Epithelial cell of proximal tubule (primary cell): ENCODE measurements around the gene CALHM4. TPM values are rescaled to one million over a fixed set of nuclear protein-coding genes. Genes with fewer than 3 reads are reported as not detected.

ENCODE experiments used
- DNase-seq: peaks from one replicate; pipeline ENCODE4 v3.0.0-alpha.2; 2011; ENCODE audit warnings: low read depth
- H3K4me3 ChIP-seq: 2 replicates; pipeline ENCODE4 v1.5.1; 2011; ENCODE audit warnings: low read depth, mild to moderate bottlenecking, low read length
- CTCF ChIP-seq: conservative IDR thresholded peaks from 2 replicates; pipeline ENCODE4 v1.5.1; 2012; ENCODE audit warnings: low read depth, mild to moderate bottlenecking, low read length
- total RNA-seq: library from RNA; depleted of rRNA; stranded (reverse); fragments of >200 nt; gene quantifications from 2 replicates; pipeline ENCODE4 v1.2.3, GENCODE V29; 2015

Gene CALHM4
- total RNA-seq = not detected in 2 replicates

- no peak within 1 kb of the TSS for H3K4me3 ChIP-seq
- TF ChIP-seq CTCF = no peak
- no peak for DNase-seq
These were observed at the start of gene CALHM4 for GRCh38 chr6:116553451-116553850. Gene CALHM4, plus strand, starts transcription at chr6:116553751. Its CDS starts 43 bp downstream, at chr6:116553794.

- no peak for TF ChIP-seq CTCF
- DNase-seq = no peak
- H3K4me3 ChIP-seq = no peak overlapping the region
These were observed 46.2 kb upstream of the CALHM4 start for GRCh38 chr6:116507324-116507723.

GRCh38 chr6:116508527-116508926 lies 45.0 kb upstream of the CALHM4 start:
- no peak for DNase-seq
- no peak for TF ChIP-seq CTCF
- H3K4me3 ChIP-seq = no peak overlapping the region

- peak; percentile 48 for DNase-seq
- no peak within 1 kb of the TSS for H3K4me3 ChIP-seq
- TF ChIP-seq CTCF = peak; percentile 69
These were observed 42.0 kb upstream of the CALHM4 start, which contains the start of gene CALHM5 for GRCh38 chr6:116511424-116512110. Gene CALHM5, plus strand, starts transcription at chr6:116511639. Its CDS starts 58 bp downstream, at chr6:116511697.

- TF ChIP-seq CTCF = no peak
- H3K4me3 ChIP-seq = no peak overlapping the region
- DNase-seq = no peak
These were observed 41.4 kb upstream of the CALHM4 start for GRCh38 chr6:116512111-116512559.

- H3K4me3 ChIP-seq = no peak overlapping the region
- no peak for DNase-seq
- TF ChIP-seq CTCF = no peak
These were observed 40.8 kb upstream of the CALHM4 start for GRCh38 chr6:116512734-116513133.

- DNase-seq = no peak
- no peak for TF ChIP-seq CTCF
- H3K4me3 ChIP-seq = no peak overlapping the region
These were observed 40.2 kb upstream of the CALHM4 start for GRCh38 chr6:116513224-116513875.
